ENCODE results near the gene PHLDB2. TPM values are rescaled to one million over a fixed set of nuclear protein-coding genes. Genes with fewer than 3 reads are reported as not detected.

PHLDB2 gene
- total RNA-seq, 2 experiments from 2014 or later = 2.5 to 4.1 TPM

- CTCF ChIA-PET = interaction anchor here (0.8 to 12.1 kb wide), 8 partner anchors 8 to 302 kb away, joined by 3 to 234 read pairs (median 4); partner anchors contain the start of gene ABHD10
- Mint-ChIP-seq H3K27ac (no peak overlapping the region), H3K27me3 (ENCODE audit: low read depth) (peaks cover 6% of the 10 kb centered on the region)
Observed at GRCh38 chr3:111970376-111970775, 111.3 kb downstream of the PHLDB2 start.

GRCh38 chr3:111971533-111972130, 112.6 kb downstream of the PHLDB2 start:
- DNase-seq (no peak), ATAC-seq (no peak)
- Mint-ChIP-seq H3K27me3 (ENCODE audit: low read depth) (peaks cover 10% of the 10 kb centered on the region), H3K4me1 (ENCODE audit: low read depth) (peaks cover 4% of the 10 kb centered on the region), H3K4me3 (no peak overlapping the region), H3K36me3 (ENCODE audit: low read depth) (no peaks in the 10 kb centered on the region), H3K9me3 (ENCODE audit: insufficient read depth) (no peaks in the 10 kb centered on the region), H3K27ac (no peak overlapping the region)
- POLR2A ChIA-PET = no interaction called here
- CTCF ChIA-PET = interaction anchor here (0.9 to 12.1 kb wide), 5 partner anchors 10 to 304 kb away, joined by 3 to 234 read pairs (median 4); no protein-coding TSS in a partner anchor

More at GRCh38 chr3:111970376-111970775, 111.3 kb downstream of the PHLDB2 start:
- DNase-seq = no peak
- ATAC-seq = no peak
- Mint-ChIP-seq H3K4me1 (ENCODE audit: low read depth) (peaks cover 4% of the 10 kb centered on the region), H3K9me3 (ENCODE audit: insufficient read depth) (no peaks in the 10 kb centered on the region), H3K4me3 (no peak overlapping the region), H3K36me3 (ENCODE audit: low read depth) (no peaks in the 10 kb centered on the region)
- POLR2A ChIA-PET = interaction anchor here (1.5 kb wide), 1 partner anchor 255 kb away, joined by 4 read pairs; no protein-coding TSS in a partner anchor

- H3K4me3 Mint-ChIP-seq = no peak overlapping the region
- no peaks in the 10 kb centered on the region for H3K9me3 Mint-ChIP-seq (ENCODE audit: insufficient read depth)
- peaks cover 10% of the 10 kb centered on the region for H3K27me3 Mint-ChIP-seq (ENCODE audit: low read depth)
- DNase-seq = no peak
- ChIA-PET POLR2A (no interaction called here), CTCF (interaction anchor here (3.2 to 12.1 kb wide), 2 partner anchors 40 to 256 kb away, joined by 17 to 234 read pairs; no protein-coding TSS in a partner anchor)
- H3K4me1 Mint-ChIP-seq (ENCODE audit: low read depth) = no peaks in the 10 kb centered on the region
- H3K36me3 Mint-ChIP-seq (ENCODE audit: low read depth) = no peaks in the 10 kb centered on the region
- H3K27ac Mint-ChIP-seq = no peak overlapping the region
- no peak for ATAC-seq
Observed at GRCh38 chr3:111972891-111973290, 113.8 kb downstream of the PHLDB2 start.

GRCh38 chr3:111975131-111975530, 116.1 kb downstream of the PHLDB2 start:
- Mint-ChIP-seq H3K27me3 (ENCODE audit: low read depth) (peaks cover 10% of the 10 kb centered on the region), H3K36me3 (ENCODE audit: low read depth) (peaks cover 7% of the 10 kb centered on the region), H3K27ac (no peak overlapping the region), H3K9me3 (ENCODE audit: insufficient read depth) (no peaks in the 10 kb centered on the region), H3K4me1 (ENCODE audit: low read depth) (peaks cover 6% of the 10 kb centered on the region), H3K4me3 (no peak overlapping the region)
- POLR2A ChIA-PET = interaction anchor here (0.6 kb wide), 1 partner anchor 136 kb away, joined by 4 read pairs; no protein-coding TSS in a partner anchor
- CTCF ChIA-PET = interaction anchor here (0.8 to 12.1 kb wide), 5 partner anchors 14 to 259 kb away, joined by 3 to 234 read pairs (median 7); no protein-coding TSS in a partner anchor
- no peak for ATAC-seq
- DNase-seq = no peak

- Mint-ChIP-seq H3K4me1 (ENCODE audit: low read depth) (peaks cover 17% of the 10 kb centered on the region), H3K27me3 (ENCODE audit: low read depth) (peaks cover 7% of the 10 kb centered on the region), H3K4me3 (no peak overlapping the region), H3K27ac (no peak overlapping the region), H3K36me3 (ENCODE audit: low read depth) (peaks cover 17% of the 10 kb centered on the region), H3K9me3 (ENCODE audit: insufficient read depth) (no peaks in the 10 kb centered on the region)
- DNase-seq = no peak
- no peak for ATAC-seq
- ChIA-PET CTCF (interaction anchor here (1.1 to 5.1 kb wide), 5 partner anchors 8 to 259 kb away, joined by 3 to 51 read pairs (median 6); no protein-coding TSS in a partner anchor), POLR2A (no interaction called here)
Observed at GRCh38 chr3:111976254-111976653, 117.2 kb downstream of the PHLDB2 start.

- H3K9me3 Mint-ChIP-seq (ENCODE audit: insufficient read depth) = no peaks in the 10 kb centered on the region
- DNase-seq (peak; percentile 98), ATAC-seq (peak; percentile 98)
- H3K27ac Mint-ChIP-seq = peak within 1 kb of the TSS; percentile 95
- H3K36me3 Mint-ChIP-seq (ENCODE audit: low read depth) = peaks cover 35% of the 10 kb centered on the region
- ChIA-PET CTCF (interaction anchor here (1.3 to 5.6 kb wide), 17 partner anchors 10 to 310 kb away, joined by 3 to 51 read pairs (median 6); no protein-coding TSS in a partner anchor), POLR2A (interaction anchor here (0.6 to 2.6 kb wide), 21 partner anchors 10 to 436 kb away, joined by 3 to 25 read pairs (median 5); partner anchors contain the start of gene TAGLN3)
- peak within 1 kb of the TSS; percentile 91 for H3K4me3 Mint-ChIP-seq
- peaks cover 28% of the 10 kb centered on the region for H3K4me1 Mint-ChIP-seq (ENCODE audit: low read depth)
- H3K27me3 Mint-ChIP-seq (ENCODE audit: low read depth) = peaks cover 5% of the 10 kb centered on the region
Observed at GRCh38 chr3:111978583-111979433, 119.7 kb downstream of the PHLDB2 start, which contains the start of gene ABHD10. TSS of gene ABHD10 (plus strand) at chr3:111979026. CDS start at chr3:111979062, 36 bp downstream.

GRCh38 chr3:111979434-111980038, 120.5 kb downstream of the PHLDB2 start:
- peak; percentile 15 for ATAC-seq
- peaks cover 30% of the 10 kb centered on the region for H3K4me1 Mint-ChIP-seq (ENCODE audit: low read depth)
- H3K27me3 Mint-ChIP-seq (ENCODE audit: low read depth) = peaks cover 4% of the 10 kb centered on the region

GRCh38 chr3:111980716-111981456, 121.8 kb downstream of the PHLDB2 start:
- H3K4me1 Mint-ChIP-seq (ENCODE audit: low read depth) = peaks cover 43% of the 10 kb centered on the region
- H3K36me3 Mint-ChIP-seq (ENCODE audit: low read depth) = peaks cover 47% of the 10 kb centered on the region
- CTCF ChIA-PET = interaction anchor here (1.1 to 5.6 kb wide), 9 partner anchors 8 to 312 kb away, joined by 3 to 51 read pairs (median 6); no protein-coding TSS in a partner anchor
- H3K27ac Mint-ChIP-seq = no peak overlapping the region
- POLR2A ChIA-PET = interaction anchor here (2.6 kb wide), 1 partner anchor 16 kb away, joined by 25 read pairs; the partner anchor contains the start of gene TAGLN3
- no peaks in the 10 kb centered on the region for H3K9me3 Mint-ChIP-seq (ENCODE audit: insufficient read depth)
- ATAC-seq (no peak), DNase-seq (no peak)
- H3K4me3 Mint-ChIP-seq = peak overlapping the region; percentile 91
- H3K27me3 Mint-ChIP-seq (ENCODE audit: low read depth) = peaks cover 2% of the 10 kb centered on the region

More at GRCh38 chr3:111979434-111980038, 120.5 kb downstream of the PHLDB2 start:
- Mint-ChIP-seq H3K27ac (peak overlapping the region; percentile 95), H3K9me3 (ENCODE audit: insufficient read depth) (no peaks in the 10 kb centered on the region), H3K4me3 (peak overlapping the region; percentile 91), H3K36me3 (ENCODE audit: low read depth) (peaks cover 40% of the 10 kb centered on the region)
- no peak for DNase-seq
- POLR2A ChIA-PET = interaction anchor here (0.9 to 2.6 kb wide), 17 partner anchors 10 to 436 kb away, joined by 3 to 25 read pairs (median 6); partner anchors contain the start of gene TAGLN3
- CTCF ChIA-PET = interaction anchor here (1.3 to 5.6 kb wide), 17 partner anchors 9 to 310 kb away, joined by 3 to 51 read pairs (median 6); no protein-coding TSS in a partner anchor

- ChIA-PET CTCF (interaction anchor here (1.1 to 5.6 kb wide), 3 partner anchors 32 to 312 kb away, joined by 3 to 48 read pairs (median 3); no protein-coding TSS in a partner anchor), POLR2A (no interaction called here)
- H3K27ac Mint-ChIP-seq = no peak overlapping the region
- H3K36me3 Mint-ChIP-seq (ENCODE audit: low read depth) = peaks cover 51% of the 10 kb centered on the region
- DNase-seq (no peak), ATAC-seq (no peak)
- H3K4me3 Mint-ChIP-seq = peak overlapping the region; percentile 23
- no peaks in the 10 kb centered on the region for H3K9me3 Mint-ChIP-seq (ENCODE audit: insufficient read depth)
- H3K27me3 Mint-ChIP-seq (ENCODE audit: low read depth) = no peaks in the 10 kb centered on the region
- peaks cover 44% of the 10 kb centered on the region for H3K4me1 Mint-ChIP-seq (ENCODE audit: low read depth)
Observed at GRCh38 chr3:111981457-111981763, 122.3 kb downstream of the PHLDB2 start.

GRCh38 chr3:111984636-111985298, 125.7 kb downstream of the PHLDB2 start:
- peaks cover 72% of the 10 kb centered on the region for H3K36me3 Mint-ChIP-seq (ENCODE audit: low read depth)
- ChIA-PET CTCF (interaction anchor here (2.1 to 20.7 kb wide), 2 partner anchors 17 to 29 kb away, joined by 10 to 351 read pairs; no protein-coding TSS in a partner anchor), POLR2A (no interaction called here)
- ATAC-seq (no peak), DNase-seq (no peak)
- H3K4me3 Mint-ChIP-seq = no peak overlapping the region
- H3K27ac Mint-ChIP-seq = no peak overlapping the region
- H3K9me3 Mint-ChIP-seq (ENCODE audit: insufficient read depth) = no peaks in the 10 kb centered on the region
- no peaks in the 10 kb centered on the region for H3K27me3 Mint-ChIP-seq (ENCODE audit: low read depth)
- H3K4me1 Mint-ChIP-seq (ENCODE audit: low read depth) = peaks cover 52% of the 10 kb centered on the region
